HL-60 (cell line): ENCODE data around the gene LHX4.

Experiments
- TF ChIP-seq, protein P1 (sequence below): IDR thresholded peaks from one replicate; pipeline ENCODE4 v1.5.1; 2011; ENCODE audit warnings: low read length, control low read depth, inconsistent platforms; ENCODE audit not compliant: insufficient read depth
- TF ChIP-seq, protein P2 (sequence below): IDR thresholded peaks from 2 replicates; pipeline ENCODE4 v1.6.1; 2012; ENCODE audit warnings: low read depth; ENCODE audit not compliant: insufficient replicate concordance

DNA sequence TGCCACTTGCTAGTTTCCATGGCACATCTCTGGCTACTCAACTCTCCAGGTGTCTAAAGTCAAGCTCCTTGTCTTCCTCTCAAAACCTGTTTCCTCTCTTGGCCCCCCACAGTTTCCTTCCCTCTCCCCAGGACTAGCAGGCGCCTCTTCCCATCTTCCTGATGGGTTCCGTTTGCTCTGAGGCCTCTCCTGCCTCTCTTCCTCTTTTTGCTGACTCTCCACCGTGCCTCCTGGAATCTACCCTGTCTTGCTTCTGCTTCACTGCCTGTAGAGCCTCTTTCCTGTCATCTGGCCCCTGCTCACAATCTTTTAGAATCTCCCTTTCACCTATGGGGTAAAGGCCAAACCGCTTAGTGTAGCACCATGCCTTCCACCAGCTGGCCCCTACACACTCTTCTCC, 21.8 kb upstream of the LHX4 start:
- TF ChIP-seq, protein P1, sequence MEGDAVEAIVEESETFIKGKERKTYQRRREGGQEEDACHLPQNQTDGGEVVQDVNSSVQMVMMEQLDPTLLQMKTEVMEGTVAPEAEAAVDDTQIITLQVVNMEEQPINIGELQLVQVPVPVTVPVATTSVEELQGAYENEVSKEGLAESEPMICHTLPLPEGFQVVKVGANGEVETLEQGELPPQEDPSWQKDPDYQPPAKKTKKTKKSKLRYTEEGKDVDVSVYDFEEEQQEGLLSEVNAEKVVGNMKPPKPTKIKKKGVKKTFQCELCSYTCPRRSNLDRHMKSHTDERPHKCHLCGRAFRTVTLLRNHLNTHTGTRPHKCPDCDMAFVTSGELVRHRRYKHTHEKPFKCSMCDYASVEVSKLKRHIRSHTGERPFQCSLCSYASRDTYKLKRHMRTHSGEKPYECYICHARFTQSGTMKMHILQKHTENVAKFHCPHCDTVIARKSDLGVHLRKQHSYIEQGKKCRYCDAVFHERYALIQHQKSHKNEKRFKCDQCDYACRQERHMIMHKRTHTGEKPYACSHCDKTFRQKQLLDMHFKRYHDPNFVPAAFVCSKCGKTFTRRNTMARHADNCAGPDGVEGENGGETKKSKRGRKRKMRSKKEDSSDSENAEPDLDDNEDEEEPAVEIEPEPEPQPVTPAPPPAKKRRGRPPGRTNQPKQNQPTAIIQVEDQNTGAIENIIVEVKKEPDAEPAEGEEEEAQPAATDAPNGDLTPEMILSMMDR, result no peak
- TF ChIP-seq, protein P2, sequence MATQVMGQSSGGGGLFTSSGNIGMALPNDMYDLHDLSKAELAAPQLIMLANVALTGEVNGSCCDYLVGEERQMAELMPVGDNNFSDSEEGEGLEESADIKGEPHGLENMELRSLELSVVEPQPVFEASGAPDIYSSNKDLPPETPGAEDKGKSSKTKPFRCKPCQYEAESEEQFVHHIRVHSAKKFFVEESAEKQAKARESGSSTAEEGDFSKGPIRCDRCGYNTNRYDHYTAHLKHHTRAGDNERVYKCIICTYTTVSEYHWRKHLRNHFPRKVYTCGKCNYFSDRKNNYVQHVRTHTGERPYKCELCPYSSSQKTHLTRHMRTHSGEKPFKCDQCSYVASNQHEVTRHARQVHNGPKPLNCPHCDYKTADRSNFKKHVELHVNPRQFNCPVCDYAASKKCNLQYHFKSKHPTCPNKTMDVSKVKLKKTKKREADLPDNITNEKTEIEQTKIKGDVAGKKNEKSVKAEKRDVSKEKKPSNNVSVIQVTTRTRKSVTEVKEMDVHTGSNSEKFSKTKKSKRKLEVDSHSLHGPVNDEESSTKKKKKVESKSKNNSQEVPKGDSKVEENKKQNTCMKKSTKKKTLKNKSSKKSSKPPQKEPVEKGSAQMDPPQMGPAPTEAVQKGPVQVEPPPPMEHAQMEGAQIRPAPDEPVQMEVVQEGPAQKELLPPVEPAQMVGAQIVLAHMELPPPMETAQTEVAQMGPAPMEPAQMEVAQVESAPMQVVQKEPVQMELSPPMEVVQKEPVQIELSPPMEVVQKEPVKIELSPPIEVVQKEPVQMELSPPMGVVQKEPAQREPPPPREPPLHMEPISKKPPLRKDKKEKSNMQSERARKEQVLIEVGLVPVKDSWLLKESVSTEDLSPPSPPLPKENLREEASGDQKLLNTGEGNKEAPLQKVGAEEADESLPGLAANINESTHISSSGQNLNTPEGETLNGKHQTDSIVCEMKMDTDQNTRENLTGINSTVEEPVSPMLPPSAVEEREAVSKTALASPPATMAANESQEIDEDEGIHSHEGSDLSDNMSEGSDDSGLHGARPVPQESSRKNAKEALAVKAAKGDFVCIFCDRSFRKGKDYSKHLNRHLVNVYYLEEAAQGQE, result no peak
